DOHH2 (cell line): ENCODE results near the gene RNASE12.

ENCODE experiments used
- H3F3A ChIP-seq: fragments of 200-600 bp; sonication (generic), shearing (Covaris generic); 2 replicates; pipeline ENCODE4 v1.6.0; 2016; ENCODE audit warnings: antibody characterized with exemption, mild to moderate bottlenecking; ENCODE audit not compliant: control insufficient read depth, insufficient read depth
- H3K27ac ChIP-seq: fragments of 200-600 bp; sonication (generic); 2 replicates; pipeline ENCODE4 v1.5.1; 2014; ENCODE audit warnings: low read depth, mild to moderate bottlenecking, low read length, moderate library complexity
- H3K27me3 ChIP-seq: fragments of 200-600 bp; sonication (generic); 2 replicates; pipeline ENCODE4 v1.6.1; 2014; ENCODE audit warnings: mild to moderate bottlenecking, low read length, mixed read lengths; ENCODE audit not compliant: control insufficient read depth
- H3K36me3 ChIP-seq: fragments of 200-600 bp; sonication (generic); 2 replicates; pipeline ENCODE4 v1.6.1; 2014; ENCODE audit warnings: mild to moderate bottlenecking, low read length, moderate library complexity, mixed read lengths; ENCODE audit not compliant: control insufficient read depth
- H3K4me1 ChIP-seq: fragments of 200-600 bp; sonication (generic); 2 replicates; pipeline ENCODE4 v1.6.1; 2014; ENCODE audit warnings: mild to moderate bottlenecking, low read length, mixed read lengths; ENCODE audit not compliant: control insufficient read depth
- H3K4me2 ChIP-seq: fragments of 200-600 bp; sonication (generic); 2 replicates; pipeline ENCODE4 v1.6.0; 2014; ENCODE audit warnings: mild to moderate bottlenecking, low read length, moderate library complexity
- H3K4me3 ChIP-seq: fragments of 200-600 bp; sonication (generic); 2 replicates; pipeline ENCODE4 v1.5.1; 2014; ENCODE audit warnings: mild to moderate bottlenecking, low read length, mixed read lengths
- H3K79me2 ChIP-seq: fragments of 200-600 bp; sonication (generic); 2 replicates; pipeline ENCODE4 v1.6.1; 2014; ENCODE audit warnings: mild to moderate bottlenecking, low read length, mixed read lengths; ENCODE audit not compliant: control insufficient read depth
- H3K9me2 ChIP-seq: fragments of 200-600 bp; sonication (generic); replicated peaks from 2 replicates; pipeline ENCODE4 v1.6.1; 2014; ENCODE audit warnings: mild to moderate bottlenecking, low read length, mixed read lengths; ENCODE audit not compliant: control insufficient read depth
- H3K9me3 ChIP-seq: fragments of 200-600 bp; sonication (generic); 2 replicates; pipeline ENCODE4 v1.6.1; 2014; ENCODE audit warnings: antibody characterized with exemption, low read length, mixed read lengths; ENCODE audit not compliant: control insufficient read depth, insufficient read depth
- H4K20me1 ChIP-seq: fragments of 200-600 bp; sonication (generic); 2 replicates; pipeline ENCODE4 v1.6.0; 2014; ENCODE audit warnings: low read depth, mild to moderate bottlenecking, antibody characterized with exemption, low read length, moderate library complexity; ENCODE audit not compliant: control insufficient read depth, insufficient read depth
- CTCF ChIP-seq: fragments of 200-600 bp; sonication (generic); IDR thresholded peaks from one replicate; pipeline ENCODE4 v1.5.1; 2014; ENCODE audit warnings: antibody characterized with exemption, mild to moderate bottlenecking, low read depth, low read length; ENCODE audit not compliant: poor library complexity, severe bottlenecking
- EZH2phosphoT487 ChIP-seq: fragments of 200-600 bp; sonication (generic); IDR thresholded peaks from 2 replicates; pipeline ENCODE4 v1.6.1; 2017; ENCODE audit warnings: borderline replicate concordance, mild to moderate bottlenecking, antibody characterized with exemption, low read length, moderate library complexity, mixed read lengths

RNASE12 gene

DNA sequence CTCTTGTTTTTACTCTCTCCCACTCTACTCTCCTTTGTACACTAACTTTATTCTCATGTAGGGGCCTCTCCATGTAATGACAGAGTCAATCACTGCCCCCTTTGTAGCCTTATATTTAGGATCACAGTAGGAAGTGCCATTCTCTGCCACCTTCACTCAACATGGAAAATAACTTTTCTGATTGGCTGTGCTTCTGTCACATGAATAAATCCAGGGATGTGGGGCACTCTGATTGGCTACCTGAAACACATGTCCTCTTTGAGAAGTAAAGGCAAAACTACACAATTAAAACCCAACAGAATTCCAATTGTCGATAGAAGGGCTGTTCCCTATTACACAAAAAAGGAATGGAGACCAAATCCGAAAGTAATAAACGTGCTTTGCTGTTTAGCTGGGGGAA, 30.2 kb downstream of the RNASE12 start, which contains the start of gene RNASE9:
TSS of gene RNASE9 (minus strand) at position 87 of the 400 bp plus-strand sequence.
- no peak within 1 kb of the TSS for H3K4me3 ChIP-seq
- H3K79me2 ChIP-seq = no peaks in the 10 kb centered on the region
- TF ChIP-seq EZH2phosphoT487 = no peak
- TF ChIP-seq CTCF = no peak
- H3F3A ChIP-seq = no peaks in the 10 kb centered on the region
- no peaks in the 10 kb centered on the region for H3K36me3 ChIP-seq
- no peaks in the 10 kb centered on the region for H3K9me3 ChIP-seq
- H3K9me2 ChIP-seq = no peaks in the 10 kb centered on the region
- no peak within 1 kb of the TSS for H3K27ac ChIP-seq
- no peak within 1 kb of the TSS for H3K4me2 ChIP-seq
- peaks cover 4% of the 10 kb centered on the region; the same call in 1 of the 2 replicates for H3K27me3 ChIP-seq
- H3K4me1 ChIP-seq = no peaks in the 10 kb centered on the region
- H4K20me1 ChIP-seq = no peaks in the 10 kb centered on the region

GRCh38 chr14:20559461-20559904, 31.7 kb downstream of the RNASE12 start:
- no peaks in the 10 kb centered on the region for H3K4me1 ChIP-seq

GRCh38 chr14:20557212-20557542, 34.0 kb downstream of the RNASE12 start:
- no peak for TF ChIP-seq EZH2phosphoT487
- no peak for TF ChIP-seq CTCF
- no peaks in the 10 kb centered on the region for H3K79me2 ChIP-seq
- no peaks in the 10 kb centered on the region for H3K36me3 ChIP-seq
- H3K4me2 ChIP-seq = no peak overlapping the region
- H3K4me3 ChIP-seq = no peak overlapping the region
- H3K4me1 ChIP-seq = no peaks in the 10 kb centered on the region
- H3F3A ChIP-seq = no peaks in the 10 kb centered on the region
- no peaks in the 10 kb centered on the region for H3K9me3 ChIP-seq
- no peak overlapping the region for H3K27ac ChIP-seq
- no peaks in the 10 kb centered on the region for H3K27me3 ChIP-seq
- no peaks in the 10 kb centered on the region for H4K20me1 ChIP-seq
- H3K9me2 ChIP-seq = no peaks in the 10 kb centered on the region

More at GRCh38 chr14:20559461-20559904, 31.7 kb downstream of the RNASE12 start:
- no peaks in the 10 kb centered on the region for H4K20me1 ChIP-seq
- H3K36me3 ChIP-seq = no peaks in the 10 kb centered on the region
- H3K27me3 ChIP-seq = no peaks in the 10 kb centered on the region
- no peaks in the 10 kb centered on the region for H3K9me3 ChIP-seq
- H3K27ac ChIP-seq = no peak overlapping the region
- no peaks in the 10 kb centered on the region for H3F3A ChIP-seq
- no peak overlapping the region for H3K4me2 ChIP-seq
- no peaks in the 10 kb centered on the region for H3K79me2 ChIP-seq
- H3K4me3 ChIP-seq = no peak overlapping the region
- no peaks in the 10 kb centered on the region for H3K9me2 ChIP-seq
- TF ChIP-seq CTCF (no peak), EZH2phosphoT487 (no peak)
